GM12891 (cell line): ENCODE data around the gene OR52A5.

Experiments
- POLR2A ChIP-seq: IDR thresholded peaks from 2 replicates; pipeline ENCODE4 v1.6.1; 2011; ENCODE audit warnings: low read depth, low read length, control low read depth
- POLR2AphosphoS5 ChIP-seq: IDR thresholded peaks from 2 replicates; pipeline ENCODE4 v1.6.1; 2011; ENCODE audit warnings: low read depth, low read length, control low read depth

- no peak for TF ChIP-seq POLR2A
- TF ChIP-seq POLR2AphosphoS5: no peak
Measured at GRCh38 chr11:5118893-5119292, 19.3 kb downstream of the OR52A5 start.
